ENCODE results near the gene PRG2. TPM values are rescaled to one million over a fixed set of nuclear protein-coding genes. Genes with fewer than 3 reads are reported as not detected.

Gene PRG2
- total and polyA plus RNA-seq, 9 of the 15 experiments (the other 6 are each of a cell fraction or from before 2014, with no cell fraction given) = 1.8 to 78.0 (median 26.6) TPM

DNA sequence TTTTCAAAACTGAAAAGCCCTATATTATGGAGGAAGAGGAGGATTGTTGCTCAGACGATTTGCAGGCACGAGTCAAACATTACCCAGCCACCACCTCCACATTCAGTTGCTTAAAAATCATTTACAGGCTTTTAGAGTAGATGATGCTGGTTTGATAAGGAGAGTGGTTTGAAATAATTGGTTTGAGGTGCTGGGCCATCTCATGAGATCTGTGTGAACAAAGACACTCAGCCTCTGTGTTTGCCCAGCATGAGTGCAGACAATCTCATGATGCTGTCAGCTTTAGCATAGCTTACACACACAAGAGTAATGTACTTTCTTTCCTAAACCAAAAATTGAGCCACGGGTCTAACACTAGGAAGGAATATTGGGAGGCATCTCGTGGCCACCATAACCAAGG lies 32.2 kb upstream of the PRG2 start:
- Histone ChIP-seq H3K27me3 (ENCODE audit: control insufficient read depth in 2 of 2, insufficient read depth in 2 of 2, low read length in 2 of 2) (no peaks in the 10 kb centered on the region), H2AFZ (ENCODE audit: low read depth, low read length) (no peak overlapping the region), H3K9me3 (replicated peaks; ENCODE audit: control insufficient read depth, insufficient read depth, low read depth, low read length) (no peaks in the 10 kb centered on the region), H3K27ac (ENCODE audit: extremely low read depth, low read depth, low read length) (0 out of 3 replicates have a peak overlapping the region, but pooled peaks have one; percentile 18), H3K4me2 (ENCODE audit: insufficient read depth, low read length) (peak overlapping the region; percentile 16; the same call in 1 of the 2 replicates), H3K4me1 (replicated peaks in 1 of 2; ENCODE audit: control insufficient read depth in 2 of 2, insufficient read depth in 2 of 2, low read length in 2 of 2) (peaks cover 34 to 39% of the 10 kb centered on the region in 2 experiments), H3K9me1 (ENCODE audit: control insufficient read depth, insufficient read depth, low read length) (peaks cover 7% of the 10 kb centered on the region), H3K9ac (ENCODE audit: insufficient read depth in 1 of 2, low read depth in 2 of 2, low read length in 2 of 2) (peak overlapping the region in 1 of 2 experiments; percentile 8; a peak in 1 of 4 replicates), H3K79me2 (ENCODE audit: control insufficient read depth, insufficient read depth, low read length) (peaks cover 93% of the 10 kb centered on the region), H4K20me1 (replicated peaks; ENCODE audit: control insufficient read depth, insufficient read depth, low read length) (peaks cover 14% of the 10 kb centered on the region; the same call in 1 of the 2 replicates), H3K36me3 (ENCODE audit: control insufficient read depth, insufficient read depth, low read length) (peaks cover 85% of the 10 kb centered on the region), H3K4me3 (no peak overlapping the region)
- DNase-seq (ENCODE audit: extremely low read depth in 1 of 4, low spot score in 3 of 4) (no peak), FAIRE-seq (no peak), ATAC-seq (no peak)
- TF ChIP-seq, protein P1, sequence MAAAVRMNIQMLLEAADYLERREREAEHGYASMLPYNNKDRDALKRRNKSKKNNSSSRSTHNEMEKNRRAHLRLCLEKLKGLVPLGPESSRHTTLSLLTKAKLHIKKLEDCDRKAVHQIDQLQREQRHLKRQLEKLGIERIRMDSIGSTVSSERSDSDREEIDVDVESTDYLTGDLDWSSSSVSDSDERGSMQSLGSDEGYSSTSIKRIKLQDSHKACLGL (CRISPR knock-in tag; IDR thresholded peaks at IDR 0.05; ENCODE audit: borderline replicate concordance, poor library complexity, severe bottlenecking) = no peak
- TF ChIP-seq, protein P2, sequence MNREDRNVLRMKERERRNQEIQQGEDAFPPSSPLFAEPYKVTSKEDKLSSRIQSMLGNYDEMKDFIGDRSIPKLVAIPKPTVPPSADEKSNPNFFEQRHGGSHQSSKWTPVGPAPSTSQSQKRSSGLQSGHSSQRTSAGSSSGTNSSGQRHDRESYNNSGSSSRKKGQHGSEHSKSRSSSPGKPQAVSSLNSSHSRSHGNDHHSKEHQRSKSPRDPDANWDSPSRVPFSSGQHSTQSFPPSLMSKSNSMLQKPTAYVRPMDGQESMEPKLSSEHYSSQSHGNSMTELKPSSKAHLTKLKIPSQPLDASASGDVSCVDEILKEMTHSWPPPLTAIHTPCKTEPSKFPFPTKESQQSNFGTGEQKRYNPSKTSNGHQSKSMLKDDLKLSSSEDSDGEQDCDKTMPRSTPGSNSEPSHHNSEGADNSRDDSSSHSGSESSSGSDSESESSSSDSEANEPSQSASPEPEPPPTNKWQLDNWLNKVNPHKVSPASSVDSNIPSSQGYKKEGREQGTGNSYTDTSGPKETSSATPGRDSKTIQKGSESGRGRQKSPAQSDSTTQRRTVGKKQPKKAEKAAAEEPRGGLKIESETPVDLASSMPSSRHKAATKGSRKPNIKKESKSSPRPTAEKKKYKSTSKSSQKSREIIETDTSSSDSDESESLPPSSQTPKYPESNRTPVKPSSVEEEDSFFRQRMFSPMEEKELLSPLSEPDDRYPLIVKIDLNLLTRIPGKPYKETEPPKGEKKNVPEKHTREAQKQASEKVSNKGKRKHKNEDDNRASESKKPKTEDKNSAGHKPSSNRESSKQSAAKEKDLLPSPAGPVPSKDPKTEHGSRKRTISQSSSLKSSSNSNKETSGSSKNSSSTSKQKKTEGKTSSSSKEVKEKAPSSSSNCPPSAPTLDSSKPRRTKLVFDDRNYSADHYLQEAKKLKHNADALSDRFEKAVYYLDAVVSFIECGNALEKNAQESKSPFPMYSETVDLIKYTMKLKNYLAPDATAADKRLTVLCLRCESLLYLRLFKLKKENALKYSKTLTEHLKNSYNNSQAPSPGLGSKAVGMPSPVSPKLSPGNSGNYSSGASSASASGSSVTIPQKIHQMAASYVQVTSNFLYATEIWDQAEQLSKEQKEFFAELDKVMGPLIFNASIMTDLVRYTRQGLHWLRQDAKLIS (CRISPR knock-in tag; IDR thresholded peaks at IDR 0.05) = no peak
- TF ChIP-seq ZBED1 (IDR thresholded peaks at IDR 0.05) (no peak), FOXK1 (CRISPR knock-in tag; IDR thresholded peaks at IDR 0.05; ENCODE audit: borderline replicate concordance) (no peak), RBM22 (IDR thresholded peaks at IDR 0.05; ENCODE audit: low read depth, low read length, poor library complexity, severe bottlenecking) (no peak)
- TF ChIP-seq, protein P3, sequence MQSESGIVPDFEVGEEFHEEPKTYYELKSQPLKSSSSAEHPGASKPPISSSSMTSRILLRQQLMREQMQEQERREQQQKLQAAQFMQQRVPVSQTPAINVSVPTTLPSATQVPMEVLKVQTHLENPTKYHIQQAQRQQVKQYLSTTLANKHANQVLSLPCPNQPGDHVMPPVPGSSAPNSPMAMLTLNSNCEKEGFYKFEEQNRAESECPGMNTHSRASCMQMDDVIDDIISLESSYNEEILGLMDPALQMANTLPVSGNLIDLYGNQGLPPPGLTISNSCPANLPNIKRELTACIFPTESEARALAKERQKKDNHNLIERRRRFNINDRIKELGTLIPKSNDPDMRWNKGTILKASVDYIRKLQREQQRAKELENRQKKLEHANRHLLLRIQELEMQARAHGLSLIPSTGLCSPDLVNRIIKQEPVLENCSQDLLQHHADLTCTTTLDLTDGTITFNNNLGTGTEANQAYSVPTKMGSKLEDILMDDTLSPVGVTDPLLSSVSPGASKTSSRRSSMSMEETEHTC (IDR thresholded peaks at IDR 0.05) = no peak
- CTCF ChIA-PET (ENCODE audit: low intra/inter-chr PET ratio) = no interaction called here
- 89% methylated on average over 4 of the region's 4 CpGs for WGBS (ENCODE audit: insufficient coverage, low coverage, missing lambda C conversion rate)
- in situ Hi-C loops (cut with MboI) (no loop called here), intact Hi-C loops (cut with micrococcal nuclease) (no loop called here)
- POLR2A ChIA-PET = interaction anchor here (0.6 to 0.8 kb wide), 2 partner anchors 19 to 219 kb away, joined by 3 read pairs; no protein-coding TSS in a partner anchor
- BruUV-seq (replicated peaks) = no TSS peak

Data from K562 (cell line).